T-cell (primary cell): ENCODE data around the gene GIGYF1. TPM values are rescaled to one million over a fixed set of nuclear protein-coding genes. Genes with fewer than 3 reads are reported as not detected.
"Not testable (repeated sequence)": the region's sequence is repeated elsewhere in the genome, so short reads cannot be mapped to it uniquely, and the experiment has no call there.

Source experiments
- ATAC-seq, 4 experiments: fragments of 200-7000 bp in 3 of 4; fragments of 150-1000 bp in 1 of 4; cut with Tn5 transposase; replicated peaks in 1 of 4; 1 replicate in 3 of 4; 2 replicates in 1 of 4; pipeline ENCODE4 v1.10.0; 2021; ENCODE audit warnings: moderate library complexity in 3 of 4, mild to moderate bottlenecking in 2 of 4, moderate number of reproducible peaks in 1 of 4
- CTCF ChIA-PET, 2 donors: fragments of 300-600 bp; sonication (Branson Sonifier 250); formaldehyde crosslinking; loops; one replicate each; lab custom pipeline; 2022; ENCODE audit warnings: antibody characterized with exemption in 2 of 2; lab: Charles Lee
- POLR2A ChIA-PET, 2 donors: fragments of 300-600 bp; sonication (Branson Sonifier 250); formaldehyde crosslinking; loops; one replicate each; lab custom pipeline; 2022; ENCODE audit warnings: antibody characterized with exemption in 2 of 2; lab: Charles Lee
- DNase-seq, 35 experiments: peaks; one replicate each; pipeline versions ENCODE4 v3.0.0 to v3.0.0-alpha.2; 2013 to 2023
- H3K27ac ChIP-seq: one replicate; pipeline ENCODE4 v1.5.1; 2013; ENCODE audit warnings: low read length
- H3K27me3 ChIP-seq, 2 experiments: replicated peaks in 1 of 2; 1 replicate in 1 of 2; 2 replicates in 1 of 2; pipeline versions ENCODE4 v1.6.1 to v1.7.0; 2013; ENCODE audit warnings: low read length in 1 of 2, mixed read lengths in 1 of 2; ENCODE audit not compliant: control insufficient read depth in 2 of 2, insufficient read depth in 2 of 2; ENCODE audit errors: extremely low read depth in 1 of 2
- H3K36me3 ChIP-seq, 2 donors: 1 replicate in 1 of 2; 2 replicates in 1 of 2; pipeline versions ENCODE4 v1.6.1 to v1.7.0; 2013; ENCODE audit warnings: low read length in 1 of 2; ENCODE audit not compliant: control insufficient read depth in 2 of 2, insufficient read depth in 1 of 2; ENCODE audit errors: extremely low read depth in 1 of 2
- H3K4me1 ChIP-seq, 2 experiments: 1 replicate in 1 of 2; 2 replicates in 1 of 2; pipeline versions ENCODE4 v1.6.1 to v1.7.0; 2013; ENCODE audit warnings: low read length in 2 of 2, mixed read lengths in 1 of 2; ENCODE audit not compliant: insufficient read depth in 2 of 2, control insufficient read depth in 1 of 2; ENCODE audit errors: extremely low read depth in 1 of 2
- H3K4me3 ChIP-seq, 2 donors: 1 replicate in 1 of 2; 2 replicates in 1 of 2; pipeline versions ENCODE4 v1.5.1 to v1.7.0; 2013; ENCODE audit warnings: mild to moderate bottlenecking in 2 of 2, low read length in 1 of 2, moderate library complexity in 1 of 2; ENCODE audit not compliant: control insufficient read depth in 1 of 2; ENCODE audit errors: extremely low read depth in 1 of 2
- H3K9me3 ChIP-seq: 2 replicates; pipeline ENCODE4 v1.7.0; 2013
- H3K27ac Mint-ChIP-seq, 2 donors: one replicate each; pipeline ENCODE4 v1.8.0; 2020 to 2021; ENCODE audit warnings: mild to moderate bottlenecking in 2 of 2, mixed read lengths in 2 of 2
- H3K27me3 Mint-ChIP-seq, 2 donors: one replicate each; pipeline ENCODE4 v1.8.0; 2021 to 2022; ENCODE audit warnings: mixed read lengths in 2 of 2
- H3K36me3 Mint-ChIP-seq: one replicate; pipeline ENCODE4 v1.8.0; 2021; ENCODE audit warnings: mixed read lengths
- H3K4me1 Mint-ChIP-seq, 3 donors: one replicate each; pipeline ENCODE4 v1.8.0; 2020 to 2022; ENCODE audit warnings: mixed read lengths in 3 of 3, mild to moderate bottlenecking in 1 of 3
- H3K4me3 Mint-ChIP-seq, 3 donors: one replicate each; pipeline ENCODE4 v1.8.0; 2020 to 2022; ENCODE audit warnings: mild to moderate bottlenecking in 3 of 3, mixed read lengths in 3 of 3, moderate library complexity in 3 of 3
- H3K9me3 Mint-ChIP-seq, 3 donors: one replicate each; pipeline ENCODE4 v1.8.0; 2020 to 2022; ENCODE audit warnings: mixed read lengths in 3 of 3
- WGBS: methylation state at CpG from one replicate; pipeline ENCODE4 v1.1.5; 2013; ENCODE audit warnings: missing lambda C conversion rate; ENCODE audit not compliant: insufficient coverage; 5-methylcytosine and 5-hydroxymethylcytosine counted together
- total RNA-seq, 35 experiments: library from RNA in 6 of 35; stranded (reverse) in 6 of 35; fragments of 120-200 nt in 1 of 35; gene quantifications; one replicate each; pipeline versions ENCODE4 v1.2.1 to v1.2.4 and lab custom pipeline; 2013 to 2026

The GIGYF1 gene
- total RNA-seq, 5 donors from 2014 or later (not counting 1 experiment from before 2014, with no cell fraction given), result 87.7 to 161 (median 124) TPM

GRCh38 chr7:100730136-100730800 is 36.2 kb upstream of the GIGYF1 start:
- H3K36me3 Mint-ChIP-seq, result no peaks in the 10 kb centered on the region
- no peak overlapping the region for H3K4me3 ChIP-seq
- peaks cover 0 to 49% of the 10 kb centered on the region in 2 experiments for H3K27me3 ChIP-seq
- peaks cover 11 to 34% of the 10 kb centered on the region in 2 donors for H3K27me3 Mint-ChIP-seq
- H3K4me3 Mint-ChIP-seq, result no peak overlapping the region
- peaks cover 0 to under 1% of the 10 kb centered on the region in 2 experiments for H3K4me1 ChIP-seq
- DNase-seq (no peak), ATAC-seq (no peak)
- H3K36me3 ChIP-seq, result no peaks in the 10 kb centered on the region
- no peak overlapping the region for H3K27ac Mint-ChIP-seq
- H3K9me3 ChIP-seq, result no peaks in the 10 kb centered on the region
- no peaks in the 10 kb centered on the region for H3K9me3 Mint-ChIP-seq
- no peak overlapping the region for H3K27ac ChIP-seq
- POLR2A ChIA-PET, result interaction anchor here in 1 of 2 donors (0.7 kb wide), 1 partner anchor 220 kb away, joined by 3 read pairs; no protein-coding TSS in a partner anchor
- 55% methylated on average over 2 of the region's 3 CpGs for WGBS
- CTCF ChIA-PET, result interaction anchor here (0.5 to 0.6 kb wide), 2 partner anchors 174 to 363 kb away, joined by 4 to 5 read pairs; no protein-coding TSS in a partner anchor
- H3K4me1 Mint-ChIP-seq, result peaks cover 3 to 9% (median 5%) of the 10 kb centered on the region in 3 donors

GRCh38 chr7:100728196-100728595 is 34.1 kb upstream of the GIGYF1 start:
- H3K27ac ChIP-seq, result no peak overlapping the region
- ATAC-seq, result no peak
- Mint-ChIP-seq H3K27me3 (peaks cover 15 to 30% of the 10 kb centered on the region in 2 donors), H3K4me3 (no peak overlapping the region), H3K36me3 (no peaks in the 10 kb centered on the region), H3K27ac (no peak overlapping the region), H3K4me1 (peaks cover 3 to 7% (median 3%) of the 10 kb centered on the region in 3 donors), H3K9me3 (no peaks in the 10 kb centered on the region)
- H3K4me1 ChIP-seq, result peaks cover 0 to 3% of the 10 kb centered on the region in 2 experiments
- 75% methylated on average over 6 of the region's 8 CpGs for WGBS
- H3K4me3 ChIP-seq, result no peak overlapping the region
- ChIA-PET POLR2A (no interaction called here), CTCF (no interaction called here)
- H3K9me3 ChIP-seq, result no peaks in the 10 kb centered on the region
- DNase-seq, result no peak
- peaks cover 0 to 55% of the 10 kb centered on the region in 2 experiments for H3K27me3 ChIP-seq
- no peaks in the 10 kb centered on the region for H3K36me3 ChIP-seq

GRCh38 chr7:100726996-100727761 is 33.1 kb upstream of the GIGYF1 start:
- POLR2A ChIA-PET, result no interaction called here
- peaks cover 24 to 36% of the 10 kb centered on the region in 2 donors for H3K27me3 Mint-ChIP-seq
- H3K4me1 ChIP-seq, result peaks cover 0 to 3% of the 10 kb centered on the region in 2 experiments
- H3K4me1 Mint-ChIP-seq, result peaks cover 3 to 7% (median 3%) of the 10 kb centered on the region in 3 donors
- no peaks in the 10 kb centered on the region for H3K9me3 Mint-ChIP-seq
- ATAC-seq (no peak), DNase-seq (no peak)
- WGBS, result 75% methylated on average over 10 of the region's 12 CpGs
- no peak overlapping the region for H3K27ac ChIP-seq
- no peak overlapping the region for H3K27ac Mint-ChIP-seq
- no peak overlapping the region for H3K4me3 ChIP-seq
- no peaks in the 10 kb centered on the region for H3K9me3 ChIP-seq
- H3K36me3 Mint-ChIP-seq, result no peaks in the 10 kb centered on the region
- CTCF ChIA-PET, result no interaction called here
- H3K4me3 Mint-ChIP-seq, result no peak overlapping the region
- H3K27me3 ChIP-seq, result peaks cover 0 to 60% of the 10 kb centered on the region in 2 experiments
- no peaks in the 10 kb centered on the region for H3K36me3 ChIP-seq

GRCh38 chr7:100724364-100724763 is 30.3 kb upstream of the GIGYF1 start:
- WGBS, result no CpG with 5 or more reads among the region's 2 CpGs
- POLR2A ChIA-PET, ATAC-seq, H3K9me3 ChIP-seq, H3K4me3 ChIP-seq, DNase-seq, H3K27ac ChIP-seq, H3K4me1 ChIP-seq, H3K4me3 Mint-ChIP-seq, H3K9me3 Mint-ChIP-seq, H3K4me1 Mint-ChIP-seq, H3K36me3 ChIP-seq, H3K36me3 Mint-ChIP-seq: not testable (repeated sequence)
- CTCF ChIA-PET, result interaction anchor here (0.7 to 2.3 kb wide), 2 partner anchors 19 to 1294 kb away, joined by 6 to 12 read pairs; partner anchors contain the start of gene POP7 (in 1 of the 2)
- Mint-ChIP-seq H3K27me3 (peaks cover 42 to 50% of the 10 kb centered on the region in 2 donors), H3K27ac (peak overlapping the region in 1 of 2 donors; percentile 17)
- peaks cover 0 to 77% of the 10 kb centered on the region in 2 experiments for H3K27me3 ChIP-seq

GRCh38 chr7:100723732-100724275 is 29.8 kb upstream of the GIGYF1 start:
- Histone ChIP-seq H3K36me3 (no peaks in the 10 kb centered on the region), H3K4me1 (peaks cover 0 to 7% of the 10 kb centered on the region in 2 experiments), H3K9me3 (no peaks in the 10 kb centered on the region), H3K27me3 (peaks cover 0 to 81% of the 10 kb centered on the region in 2 experiments), H3K4me3 (no peak overlapping the region), H3K27ac (no peak overlapping the region)
- H3K4me3 Mint-ChIP-seq, result no peak overlapping the region
- ChIA-PET CTCF (interaction anchor here in 1 of 2 donors (1.0 kb wide), 1 partner anchor 18 kb away, joined by 4 read pairs; the partner anchor contains the start of gene POP7), POLR2A (no interaction called here)
- DNase-seq (no peak), ATAC-seq (no peak)
- H3K9me3 Mint-ChIP-seq, result peaks cover 0 to 4% (median 0%) of the 10 kb centered on the region in 3 donors
- WGBS, result 81% methylated on average over 12 of the region's 16 CpGs
- H3K36me3 Mint-ChIP-seq, result peaks cover 3% of the 10 kb centered on the region
- H3K27me3 Mint-ChIP-seq, result peaks cover 46 to 53% of the 10 kb centered on the region in 2 donors
- H3K27ac Mint-ChIP-seq, result no peak overlapping the region
- peaks cover 6 to 7% (median 6%) of the 10 kb centered on the region in 3 donors for H3K4me1 Mint-ChIP-seq
